B cell (primary cell): ENCODE measurements around the gene RAB12. TPM values are rescaled to one million over a fixed set of nuclear protein-coding genes. Genes with fewer than 3 reads are reported as not detected.

Experiments
- ATAC-seq: fragments of 200-7000 bp; cut with Tn5 transposase; one replicate; pipeline ENCODE4 v1.10.0; 2021; ENCODE audit warnings: low read depth, mild to moderate bottlenecking, moderate number of reproducible peaks, moderate library complexity
- CTCF ChIA-PET: fragments of 350-600 bp; sonication (Branson Sonifier 250); formaldehyde crosslinking; loops from one replicate; lab custom pipeline; 2021; ENCODE audit warnings: antibody characterized with exemption, inconsistent platforms; lab: Charles Lee
- POLR2A ChIA-PET: fragments of 350-600 bp; sonication (Branson Sonifier 250); formaldehyde crosslinking; loops from one replicate; lab custom pipeline; 2021; ENCODE audit warnings: antibody characterized with exemption; lab: Charles Lee
- DNase-seq: peaks from one replicate; pipeline ENCODE4 v3.0.0; 2013
- H2AFZ ChIP-seq: 2 replicates; pipeline ENCODE4 v1.6.1; 2012; ENCODE audit warnings: mild to moderate bottlenecking, low read depth, low read length; ENCODE audit not compliant: insufficient read depth, poor library complexity, severe bottlenecking
- H3K27ac ChIP-seq, 2 donors: 1 replicate in 1 of 2; 2 replicates in 1 of 2; pipeline ENCODE4 v1.5.1; 2012 to 2013; ENCODE audit warnings: low read length in 2 of 2, mild to moderate bottlenecking in 2 of 2, moderate library complexity in 1 of 2
- H3K27me3 ChIP-seq, 4 experiments: fragments of 200-600 bp in 1 of 4; sonication (generic) in 1 of 4; replicated peaks in 1 of 4; 1 replicate in 2 of 4; 2 replicates in 2 of 4; pipeline versions ENCODE4 v1.6.1 to v1.7.0; 2013 to 2016; ENCODE audit warnings: low read length in 3 of 4, mild to moderate bottlenecking in 2 of 4, mixed read lengths in 1 of 4, moderate library complexity in 1 of 4; ENCODE audit not compliant: insufficient read depth in 4 of 4, control insufficient read depth in 3 of 4; ENCODE audit errors: control extremely low read depth in 1 of 4
- H3K36me3 ChIP-seq, 2 experiments: replicated peaks in 1 of 2; 1 replicate in 1 of 2; 2 replicates in 1 of 2; pipeline versions ENCODE4 v1.6.1 to v1.7.1; 2013; ENCODE audit warnings: low read length in 1 of 2; ENCODE audit not compliant: insufficient read depth in 2 of 2, control insufficient read depth in 1 of 2; ENCODE audit errors: control extremely low read depth in 1 of 2, extremely low read depth in 1 of 2
- H3K4me1 ChIP-seq, 2 donors: fragments of 200-600 bp in 1 of 2; sonication (generic) in 1 of 2; 1 replicate in 1 of 2; 2 replicates in 1 of 2; pipeline versions ENCODE4 v1.5.1 to v1.6.1; 2013 to 2017; ENCODE audit warnings: low read length in 2 of 2; ENCODE audit not compliant: control insufficient read depth in 2 of 2, insufficient read depth in 2 of 2
- H3K4me2 ChIP-seq: replicated peaks from 2 replicates; pipeline ENCODE3; 2012; ENCODE audit warnings: mild to moderate bottlenecking, low read depth, low read length; ENCODE audit not compliant: poor library complexity, severe bottlenecking
- H3K4me3 ChIP-seq, 5 experiments: fragments of 200-600 bp in 1 of 5; sonication (generic) in 1 of 5; 1 replicate in 3 of 5; 2 replicates in 2 of 5; pipeline versions ENCODE4 v1.5.1 to v1.7.0; 2011 to 2016; ENCODE audit warnings: low read length in 4 of 5, mild to moderate bottlenecking in 4 of 5, low read depth in 2 of 5, control low read depth in 1 of 5, moderate library complexity in 1 of 5; ENCODE audit not compliant: insufficient read depth in 1 of 5; ENCODE audit errors: control extremely low read depth in 1 of 5, extremely low read depth in 1 of 5
- H3K79me2 ChIP-seq: fragments of 200-600 bp; sonication (generic); one replicate; pipeline ENCODE4 v1.6.0; 2016; ENCODE audit warnings: low read length; ENCODE audit not compliant: control insufficient read depth, insufficient read depth
- H3K9ac ChIP-seq: fragments of 200-600 bp; sonication (generic); 2 replicates; pipeline ENCODE4 v1.6.1; 2017; ENCODE audit warnings: mild to moderate bottlenecking, low read length, moderate library complexity
- H3K9me3 ChIP-seq, 3 donors: one replicate each; pipeline versions ENCODE4 v1.6.1 to v1.7.1; 2013; ENCODE audit warnings: low read length in 2 of 3; ENCODE audit not compliant: control insufficient read depth in 2 of 3, insufficient read depth in 1 of 3; ENCODE audit errors: control extremely low read depth in 1 of 3
- H4K20me1 ChIP-seq: 2 replicates; pipeline ENCODE4 v1.6.0; 2012; ENCODE audit warnings: mild to moderate bottlenecking, low read length; ENCODE audit not compliant: insufficient read depth, control insufficient read depth, poor library complexity, severe bottlenecking
- H3K27ac Mint-ChIP-seq: one replicate; pipeline ENCODE4 v1.8.0; 2021; ENCODE audit warnings: mixed read lengths
- H3K27me3 Mint-ChIP-seq: one replicate; pipeline ENCODE4 v1.8.0; 2021; ENCODE audit warnings: mixed read lengths
- H3K4me1 Mint-ChIP-seq: one replicate; pipeline ENCODE4 v1.8.0; 2021; ENCODE audit warnings: mixed read lengths
- H3K4me3 Mint-ChIP-seq: one replicate; pipeline ENCODE4 v1.8.0; 2021; ENCODE audit warnings: mixed read lengths
- H3K9me3 Mint-ChIP-seq: one replicate; pipeline ENCODE4 v1.8.0; 2022; ENCODE audit warnings: mixed read lengths; ENCODE audit not compliant: insufficient read depth
- CTCF ChIP-seq: fragments of 200-600 bp; IDR thresholded peaks from one replicate; pipeline ENCODE4 v1.8.0; 2022; ENCODE audit warnings: antibody characterized with exemption, mild to moderate bottlenecking
- EZH2 ChIP-seq: IDR thresholded peaks from 2 replicates; pipeline ENCODE4 v1.6.1; 2012; ENCODE audit warnings: borderline replicate concordance, low read depth, mild to moderate bottlenecking, moderate library complexity, low read length; ENCODE audit not compliant: insufficient read depth, poor library complexity, severe bottlenecking
- WGBS: methylation state at CpG from one replicate; pipeline ENCODE4 v1.1.5; 2013; ENCODE audit warnings: missing lambda C conversion rate; ENCODE audit not compliant: insufficient coverage; 5-methylcytosine and 5-hydroxymethylcytosine counted together
- intact Hi-C: fragments of 100-400 bp; cut with micrococcal nuclease; formaldehyde crosslinking; loops from one replicate; pipeline ENCODE4 v1.10.0; 2022
- polyA plus RNA-seq: library from polyadenylated mRNA; depleted of rRNA; stranded (reverse); fragments of >200 nt; gene quantifications from 2 replicates; pipeline ENCODE4 v1.2.3, GENCODE V29; 2012
- total RNA-seq, 2 donors: library from RNA; stranded (reverse); fragments of 120-200 nt in 1 of 2; gene quantifications; 1 replicate in 1 of 2; 2 replicates in 1 of 2; pipeline versions ENCODE4 v1.2.3 to v1.2.4, GENCODE V29; 2013 to 2022

The RAB12 gene
- total and polyA plus RNA-seq, 2 donors (not counting 1 experiment from before 2014, with no cell fraction given): 12.8 to 38.7 TPM

DNA sequence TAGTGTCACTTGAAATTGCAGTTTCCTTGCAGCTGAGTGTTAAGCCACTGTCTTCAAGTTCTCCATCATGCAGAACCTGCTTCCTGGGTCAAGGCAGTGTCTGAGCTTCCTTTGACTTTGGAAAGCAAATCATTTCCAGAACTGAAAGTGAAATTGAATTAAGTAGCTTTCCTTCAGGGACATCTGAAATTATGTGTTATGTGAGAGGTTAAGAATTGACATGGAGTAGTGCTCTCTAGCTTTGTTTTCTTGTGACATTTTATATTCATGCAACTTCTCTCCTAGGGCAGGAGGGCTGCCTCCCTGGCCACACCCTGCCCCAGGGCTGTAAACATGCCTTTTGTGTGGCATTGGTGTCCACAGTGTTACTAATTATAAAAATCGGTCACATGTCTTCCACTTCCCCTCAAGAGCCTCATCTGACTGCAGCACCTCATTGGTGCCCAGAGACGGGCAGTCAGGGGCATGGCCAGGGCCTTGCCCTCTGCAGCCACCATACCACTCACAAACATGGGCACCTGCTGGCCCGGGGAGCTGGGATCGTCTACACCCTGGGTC lies 14.4 kb downstream of the RAB12 start:
- Histone ChIP-seq H3K9me3 (peaks cover 0 to 6% (median 0%) of the 10 kb centered on the region in 3 donors), H4K20me1 (peaks cover 22% of the 10 kb centered on the region), H3K4me1 (peaks cover 34 to 38% of the 10 kb centered on the region in 2 donors), H3K4me2 (peak overlapping the region; percentile 58), H2AFZ (peak overlapping the region; percentile 16), H3K27ac (peak overlapping the region; percentile 30 to 63), H3K4me3 (peak overlapping the region in 2 of 5 experiments; percentile 26 to 45), H3K9ac (peak overlapping the region; percentile 26), H3K27me3 (no peaks in the 10 kb centered on the region), H3K36me3 (peaks cover 3 to 30% of the 10 kb centered on the region in 2 experiments), H3K79me2 (peaks cover 44% of the 10 kb centered on the region)
- ChIA-PET POLR2A (no interaction called here), CTCF (interaction anchor here (0.6 to 2.5 kb wide), 4 partner anchors 8 to 438 kb away, joined by 3 to 13 read pairs (median 4); partner anchors contain the start of gene RAB12)
- DNase-seq (peak; percentile 39), ATAC-seq (peak; percentile 83)
- intact Hi-C loops: no loop called here
- no peaks in the 10 kb centered on the region for H3K27me3 Mint-ChIP-seq
- H3K9me3 Mint-ChIP-seq: no peaks in the 10 kb centered on the region
- peaks cover 49% of the 10 kb centered on the region for H3K4me1 Mint-ChIP-seq
- no peak for TF ChIP-seq EZH2
- TF ChIP-seq CTCF: no peak
- peak overlapping the region; percentile 80 for H3K4me3 Mint-ChIP-seq
- WGBS: 6% methylated on average over 2 of the region's 4 CpGs
- peak overlapping the region; percentile 80 for H3K27ac Mint-ChIP-seq

DNA sequence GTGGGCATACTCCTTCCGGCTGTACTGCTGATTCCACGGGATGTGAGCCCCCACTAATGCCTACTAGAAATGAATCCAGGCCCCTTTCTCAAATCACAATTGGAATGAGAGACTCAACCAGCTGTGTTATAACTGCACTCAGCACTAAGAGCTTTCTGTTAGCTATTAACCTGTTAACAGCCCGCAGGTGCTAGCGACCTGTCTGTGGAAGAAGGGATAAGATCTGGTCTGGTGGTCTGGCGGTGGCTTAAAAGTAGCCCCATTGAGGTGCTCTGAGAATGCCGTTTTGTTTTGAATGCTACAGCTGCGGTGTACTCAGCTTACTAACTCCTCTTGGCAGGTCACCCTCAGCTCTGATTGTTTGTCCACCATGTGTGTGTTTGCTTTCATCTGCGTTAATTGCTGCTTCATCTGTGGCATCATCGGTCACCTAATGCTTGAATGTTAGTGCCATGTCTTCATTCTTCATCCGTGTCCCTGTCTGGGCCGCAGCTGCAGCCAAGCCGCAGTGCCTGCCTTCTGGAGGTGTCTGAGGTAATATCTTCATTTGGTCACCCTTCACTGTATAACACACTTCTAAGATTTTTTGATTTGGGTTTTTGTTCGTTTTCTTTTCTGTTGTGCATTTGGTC lies 16.3 kb downstream of the RAB12 start:
- peaks cover 4 to 43% of the 10 kb centered on the region in 2 experiments for H3K36me3 ChIP-seq
- no peak overlapping the region for H3K4me3 ChIP-seq
- peaks cover 20 to 22% of the 10 kb centered on the region in 2 donors for H3K4me1 ChIP-seq
- H4K20me1 ChIP-seq: peaks cover 24% of the 10 kb centered on the region
- intact Hi-C loops: no loop called here
- peaks cover 0 to 6% (median 0%) of the 10 kb centered on the region in 3 donors for H3K9me3 ChIP-seq
- H3K27me3 ChIP-seq: no peaks in the 10 kb centered on the region
- H3K4me3 Mint-ChIP-seq: no peak overlapping the region
- peaks cover 29% of the 10 kb centered on the region for H3K79me2 ChIP-seq
- 96% methylated on average over 8 of the region's 13 CpGs for WGBS
- H3K27me3 Mint-ChIP-seq: no peaks in the 10 kb centered on the region
- H3K27ac Mint-ChIP-seq: peak overlapping the region; percentile 5
- POLR2A ChIA-PET: no interaction called here
- TF ChIP-seq CTCF: no peak
- no peak overlapping the region for H3K4me2 ChIP-seq
- H3K9me3 Mint-ChIP-seq: no peaks in the 10 kb centered on the region
- no peak for DNase-seq
- no peak overlapping the region for H3K9ac ChIP-seq
- H2AFZ ChIP-seq: no peak overlapping the region
- peaks cover 32% of the 10 kb centered on the region for H3K4me1 Mint-ChIP-seq
- peak overlapping the region in 1 of 2 donors; percentile 17 for H3K27ac ChIP-seq
- ATAC-seq: no peak
- CTCF ChIA-PET: interaction anchor here (2.1 to 2.5 kb wide), 2 partner anchors 17 to 28 kb away, joined by 7 to 13 read pairs; partner anchors contain the start of gene RAB12
